HG03025 (cell line): ENCODE data around the gene CNOT1.
"Not testable (repeated sequence)": the region's sequence is repeated elsewhere in the genome, so short reads cannot be mapped to it uniquely, and the experiment has no call there.

Source experiments
- ATAC-seq: cut with Tn5 transposase; IDR thresholded peaks from one replicate; pipeline ENCODE4 v1.9.1; 2021; ENCODE audit warnings: mild to moderate bottlenecking, moderate library complexity; ENCODE audit not compliant: unreplicated experiment, low FRiP score

CNOT1 gene

DNA sequence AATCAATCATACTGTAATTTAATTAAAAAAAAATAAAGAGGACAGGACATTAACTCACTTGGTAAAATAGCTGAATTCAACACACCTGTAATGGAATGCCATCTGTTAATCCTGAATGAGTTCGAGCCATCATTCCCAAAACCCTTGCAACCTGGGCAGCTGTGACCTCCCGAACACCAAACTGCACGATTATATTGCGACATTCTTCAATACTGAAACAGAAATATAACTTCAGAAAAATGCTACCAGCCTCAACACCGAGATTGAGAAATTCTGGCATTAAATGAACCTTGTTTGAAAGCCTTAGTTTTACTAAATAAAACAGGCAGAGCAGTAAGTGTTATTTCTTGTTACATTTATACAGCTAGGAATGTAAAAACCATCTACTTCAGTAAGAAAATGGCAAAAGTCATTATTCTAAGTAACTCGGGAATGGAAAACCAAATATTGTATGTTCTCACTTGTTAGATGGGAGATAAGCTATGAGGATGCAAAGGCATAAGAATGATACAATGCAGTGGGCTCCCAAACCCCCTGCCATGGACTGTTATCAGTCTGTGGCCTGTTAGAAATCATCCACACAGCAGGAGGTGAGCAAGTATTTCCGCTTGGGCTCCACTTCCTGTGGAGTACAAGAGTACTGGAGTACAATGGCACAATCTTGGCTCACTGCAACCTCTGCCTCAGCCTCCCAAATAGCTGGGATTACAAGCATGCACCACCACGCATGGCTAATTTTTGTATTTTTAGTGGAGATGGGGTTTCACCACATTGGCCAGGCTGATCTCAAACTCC, 46.5 kb downstream of the CNOT1 start:
- ATAC-seq: no peak

GRCh38 chr16:58582133-58582532, 47.5 kb downstream of the CNOT1 start:
- ATAC-seq: no peak

DNA sequence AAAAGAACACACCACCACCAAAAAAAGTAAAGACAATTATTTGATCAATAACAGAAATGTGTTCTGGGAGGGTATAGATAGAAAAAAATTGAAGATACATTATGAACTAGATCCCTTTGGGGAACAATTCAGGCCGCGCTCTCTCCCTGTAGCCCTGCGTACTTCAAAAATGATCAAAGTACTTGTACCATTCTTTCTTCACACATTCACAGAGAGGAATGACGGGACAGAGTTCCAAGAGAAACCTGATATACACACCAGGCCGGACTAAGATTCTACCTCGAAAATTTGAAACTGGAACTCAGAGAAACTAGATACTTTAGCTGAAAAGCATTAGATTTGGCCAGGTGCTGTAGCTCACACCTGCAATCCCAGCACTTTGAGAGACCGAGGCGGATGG, 50.0 kb downstream of the CNOT1 start:
- no peak for ATAC-seq

- ATAC-seq: no peak
These were observed 51.0 kb downstream of the CNOT1 start for GRCh38 chr16:58578642-58579041.

DNA sequence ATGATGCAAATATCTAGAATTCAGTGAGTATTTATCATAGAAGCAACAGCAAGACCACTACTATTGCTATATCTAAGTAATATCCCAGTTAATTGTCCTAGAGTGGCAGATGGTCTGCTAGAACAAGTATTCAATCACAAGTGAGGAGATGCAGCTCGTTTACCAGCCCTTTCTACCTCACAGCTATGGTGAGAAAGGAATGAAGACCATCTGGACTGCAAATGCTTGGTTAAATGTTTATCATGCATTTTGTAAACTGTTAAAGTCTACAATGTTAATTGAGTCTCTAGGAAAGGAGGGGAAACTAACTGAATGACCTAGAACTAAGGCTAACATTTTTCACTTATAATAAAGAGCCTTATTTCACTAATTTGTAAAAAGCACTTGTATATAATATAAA, 52.5 kb downstream of the CNOT1 start:
- ATAC-seq: no peak

GRCh38 chr16:58574895-58575294, 54.7 kb downstream of the CNOT1 start:
- ATAC-seq: no peak

GRCh38 chr16:58565697-58566096, 63.9 kb downstream of the CNOT1 start:
- ATAC-seq: not testable (repeated sequence)

- no peak for ATAC-seq
These were observed 65.9 kb downstream of the CNOT1 start for GRCh38 chr16:58563775-58564174.

GRCh38 chr16:58563235-58563634, 66.4 kb downstream of the CNOT1 start:
- ATAC-seq: no peak

GRCh38 chr16:58556678-58557077, 72.9 kb downstream of the CNOT1 start:
- no peak for ATAC-seq

DNA sequence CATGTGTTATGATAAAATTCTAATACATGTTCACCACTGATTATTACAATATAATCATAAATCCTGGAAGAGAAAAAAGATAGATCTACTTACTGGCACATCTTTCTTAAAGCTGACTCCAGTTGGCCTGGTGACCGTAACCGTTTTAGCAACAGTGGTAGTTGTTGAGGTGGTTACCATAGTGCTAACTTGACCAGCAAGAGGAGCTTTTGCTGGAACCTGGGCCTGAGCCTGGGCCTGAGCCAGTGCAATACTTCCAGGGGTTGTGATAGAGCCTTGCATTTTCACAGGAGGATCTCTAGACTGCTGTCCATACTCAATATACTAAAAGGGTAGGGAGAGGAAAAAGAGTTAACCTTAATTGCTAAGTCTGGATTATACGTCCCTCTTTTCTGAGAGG, 78.1 kb downstream of the CNOT1 start:
- no peak for ATAC-seq

DNA sequence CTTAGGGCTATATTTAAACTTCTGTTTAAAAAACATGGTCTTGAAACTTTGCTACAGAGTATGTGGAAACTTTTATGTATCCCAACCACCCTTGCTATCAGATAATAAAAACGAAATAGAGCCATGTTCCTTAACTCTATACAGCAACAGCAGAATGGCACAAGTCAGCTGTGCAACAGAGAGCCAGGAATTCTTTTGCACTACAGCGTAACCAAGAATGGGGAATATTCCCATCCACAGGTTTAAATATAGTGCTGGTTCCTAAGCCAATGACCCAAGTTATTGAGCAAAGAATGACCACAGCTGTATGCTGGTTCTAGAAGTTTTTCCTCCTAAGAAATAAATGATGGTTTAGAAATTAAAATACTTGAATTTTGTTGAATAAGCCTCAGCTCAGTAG, 81.2 kb downstream of the CNOT1 start:
- no peak for ATAC-seq

- no peak for ATAC-seq
These were observed 85.9 kb downstream of the CNOT1 start for GRCh38 chr16:58543685-58544084.

DNA sequence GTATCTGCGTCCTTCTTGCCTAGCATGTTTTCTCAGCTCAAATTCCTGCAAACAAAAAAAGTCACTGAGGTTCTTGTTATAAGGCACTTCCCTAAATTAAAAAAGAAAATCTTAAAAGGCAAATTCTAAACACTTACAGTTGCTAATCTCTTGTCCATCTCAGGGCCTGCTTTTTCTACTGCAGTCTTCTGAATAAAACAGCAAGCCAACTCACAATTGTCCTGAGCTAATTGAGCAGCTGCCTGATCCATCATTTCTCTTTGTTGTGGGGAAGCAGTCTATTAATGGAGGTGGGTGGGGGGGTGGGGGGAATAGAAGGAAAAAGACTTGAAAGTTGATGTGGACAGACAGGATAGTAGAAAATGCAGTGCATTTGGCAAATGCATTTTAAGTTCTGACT, 87.3 kb downstream of the CNOT1 start:
- ATAC-seq: no peak

GRCh38 chr16:58541711-58542110, 87.9 kb downstream of the CNOT1 start:
- ATAC-seq: no peak

- ATAC-seq: no peak
These were observed 92.3 kb downstream of the CNOT1 start for GRCh38 chr16:58537124-58537906.

GRCh38 chr16:58536278-58536677, 93.3 kb downstream of the CNOT1 start:
- ATAC-seq: no peak

DNA sequence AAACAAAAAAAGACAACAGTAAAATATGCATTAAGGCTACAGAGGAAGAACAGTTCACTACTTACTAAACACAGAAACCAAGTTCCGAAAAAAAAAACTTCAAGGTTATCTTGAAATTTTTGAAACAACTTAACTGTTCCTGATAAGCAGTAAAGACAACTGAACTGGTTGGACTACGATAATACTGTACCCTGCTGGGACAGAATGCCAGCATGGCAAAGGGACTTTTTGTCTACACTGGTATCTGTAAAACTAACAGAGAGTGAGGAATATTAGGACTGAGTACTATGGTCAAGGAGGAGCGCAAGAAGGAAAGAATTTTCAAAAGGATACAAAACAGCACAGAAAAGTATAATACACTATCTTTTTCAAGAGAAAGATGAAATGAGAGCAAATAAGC, 94.5 kb downstream of the CNOT1 start:
- ATAC-seq: no peak

DNA sequence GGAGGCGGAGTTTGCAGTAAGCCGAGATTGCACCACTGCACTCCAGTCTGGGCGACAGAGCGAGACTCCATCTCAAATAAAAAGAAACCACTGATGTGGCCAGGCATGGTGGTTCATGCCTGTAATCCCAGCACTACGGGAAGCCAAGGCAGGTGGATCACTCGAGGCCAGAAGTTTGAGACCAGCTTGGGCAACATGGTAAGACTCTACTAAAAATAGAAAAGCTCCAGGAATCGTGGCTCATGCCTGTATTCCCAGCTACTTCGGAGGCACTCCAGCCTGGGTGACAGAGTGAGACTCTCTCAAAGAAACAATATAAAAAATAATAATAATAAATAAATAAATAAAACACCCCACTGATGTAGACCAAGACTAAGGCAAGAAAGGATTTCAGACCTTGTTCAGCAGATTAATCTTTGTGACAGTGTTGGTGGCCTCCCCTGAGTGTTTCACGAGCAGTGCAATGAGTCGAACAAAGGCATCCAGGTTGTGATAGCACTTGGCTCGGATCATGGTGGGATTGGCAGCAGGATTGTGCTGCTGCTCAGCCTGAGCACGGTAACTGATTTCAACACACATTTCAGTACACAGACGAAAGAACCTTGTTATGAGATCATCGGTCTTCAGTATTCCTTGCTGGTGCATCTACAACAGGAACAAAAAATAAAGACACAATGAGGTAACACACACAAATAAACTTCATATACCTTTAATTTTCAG, 95.7 kb downstream of the CNOT1 start:
- no peak for ATAC-seq

GRCh38 chr16:58532414-58532813, 97.2 kb downstream of the CNOT1 start:
- ATAC-seq: no peak

DNA sequence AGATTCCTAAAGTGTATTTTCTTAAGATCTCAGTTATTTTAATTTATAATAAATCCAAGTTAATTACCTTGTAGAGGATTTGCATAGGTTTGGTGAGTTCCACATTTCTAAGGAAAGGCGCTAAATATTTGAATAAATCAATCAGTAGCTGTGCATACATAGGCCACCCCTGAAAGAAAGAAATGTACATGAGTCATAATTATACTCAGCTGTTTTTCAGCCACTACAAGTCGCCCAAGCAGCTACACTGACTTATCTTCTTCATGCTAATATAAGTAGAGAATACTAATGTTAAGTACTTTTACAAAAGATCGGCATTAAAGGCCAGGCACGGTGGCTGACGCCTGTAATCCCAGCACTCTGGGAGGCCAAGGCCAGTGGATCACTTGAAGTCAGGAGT, 99.4 kb downstream of the CNOT1 start:
- ATAC-seq: no peak
